Mucosa of descending colon (tissue), 3 donors: ENCODE results near the gene PATJ. TPM values are rescaled to one million over a fixed set of nuclear protein-coding genes. Genes with fewer than 3 reads are reported as not detected.
"Not testable (repeated sequence)": the region's sequence is repeated elsewhere in the genome, so short reads cannot be mapped to it uniquely, and the experiment has no call there.

Experiments used
- ATAC-seq: fragments of 200-7000 bp; cut with Tn5 transposase; one replicate; pipeline ENCODE4 v1.9.1; 2020; ENCODE audit warnings: mild to moderate bottlenecking, moderate library complexity
- DNase-seq, 3 donors: peaks; one replicate each; pipeline ENCODE4 v3.0.0-alpha.2; 2020
- H3K36me3 ChIP-seq: fragments of 200-600 bp; one replicate; pipeline ENCODE4 v1.8.0; 2021; ENCODE audit warnings: low read depth, mild to moderate bottlenecking
- H3K4me1 ChIP-seq: fragments of 200-600 bp; one replicate; pipeline ENCODE4 v1.8.0; 2021; ENCODE audit warnings: low read depth, mild to moderate bottlenecking
- H3K4me3 ChIP-seq: fragments of 200-600 bp; one replicate; pipeline ENCODE4 v1.8.0; 2021; ENCODE audit warnings: mild to moderate bottlenecking
- H3K9me3 ChIP-seq: fragments of 200-600 bp; one replicate; pipeline ENCODE4 v1.8.0; 2021; ENCODE audit warnings: mild to moderate bottlenecking
- intact Hi-C, 2 donors: fragments of 100-400 bp; cut with DNase I in 1 of 2; cut with micrococcal nuclease in 1 of 2; formaldehyde crosslinking; loops; one replicate each; pipeline versions ENCODE4 v1.11.0 to v1.11.1; 2022; cut with DNase I, micrococcal nuclease
- total RNA-seq, 3 donors: library from RNA; stranded (reverse); fragmentation: NEBNext Ultra II Directional in 2 of 3; extraction: Animal tissue kit (Norgen Biotek cat#: 25700) in 2 of 3; gene quantifications; one replicate each; pipeline versions ENCODE4 v1.2.1 to v1.2.4, GENCODE V29; 2021 to 2023
- TF ChIP-seq, protein P1 (sequence below): fragments of 200-600 bp; IDR thresholded peaks from one replicate; pipeline ENCODE4 v1.8.0; 2022; ENCODE audit warnings: antibody characterized with exemption, mild to moderate bottlenecking
- donor health status: DM: no; HTN: no; CAD: no; lungs with moderate emphysema.
- donor health status: DM: no; HTN: no; CAD: no.
- donor health status: DM: no; HTN: yes; CAD: no.

Gene PATJ
- total RNA-seq, 3 donors from 2014 or later, result 58.6 to 112 (median 65.9) TPM

GRCh38 chr1:62161711-62162110 is 419.4 kb downstream of the PATJ start:
- Histone ChIP-seq H3K9me3 (no peaks in the 10 kb centered on the region), H3K36me3 (no peaks in the 10 kb centered on the region), H3K4me3 (no peak overlapping the region), H3K4me1 (no peaks in the 10 kb centered on the region)
- no peak for ATAC-seq
- no peak for DNase-seq
- intact Hi-C loops, result no loop called here
- TF ChIP-seq, protein P1, sequence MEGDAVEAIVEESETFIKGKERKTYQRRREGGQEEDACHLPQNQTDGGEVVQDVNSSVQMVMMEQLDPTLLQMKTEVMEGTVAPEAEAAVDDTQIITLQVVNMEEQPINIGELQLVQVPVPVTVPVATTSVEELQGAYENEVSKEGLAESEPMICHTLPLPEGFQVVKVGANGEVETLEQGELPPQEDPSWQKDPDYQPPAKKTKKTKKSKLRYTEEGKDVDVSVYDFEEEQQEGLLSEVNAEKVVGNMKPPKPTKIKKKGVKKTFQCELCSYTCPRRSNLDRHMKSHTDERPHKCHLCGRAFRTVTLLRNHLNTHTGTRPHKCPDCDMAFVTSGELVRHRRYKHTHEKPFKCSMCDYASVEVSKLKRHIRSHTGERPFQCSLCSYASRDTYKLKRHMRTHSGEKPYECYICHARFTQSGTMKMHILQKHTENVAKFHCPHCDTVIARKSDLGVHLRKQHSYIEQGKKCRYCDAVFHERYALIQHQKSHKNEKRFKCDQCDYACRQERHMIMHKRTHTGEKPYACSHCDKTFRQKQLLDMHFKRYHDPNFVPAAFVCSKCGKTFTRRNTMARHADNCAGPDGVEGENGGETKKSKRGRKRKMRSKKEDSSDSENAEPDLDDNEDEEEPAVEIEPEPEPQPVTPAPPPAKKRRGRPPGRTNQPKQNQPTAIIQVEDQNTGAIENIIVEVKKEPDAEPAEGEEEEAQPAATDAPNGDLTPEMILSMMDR, result no peak

- DNase-seq, intact Hi-C loops, H3K4me1 ChIP-seq, H3K9me3 ChIP-seq, H3K4me3 ChIP-seq, H3K36me3 ChIP-seq: not testable (repeated sequence)
- ATAC-seq, result peak; percentile 26
These were observed 428.1 kb downstream of the PATJ start for GRCh38 chr1:62170380-62170779.

- no peaks in the 10 kb centered on the region for H3K36me3 ChIP-seq
- DNase-seq, result peak in 1 of 3 donors; percentile 76
- intact Hi-C loops, result loop anchor here (1.0 to 5.0 kb wide), 2 partner anchors 232 kb away; no protein-coding TSS in a partner anchor
- no peak overlapping the region for H3K4me3 ChIP-seq
- ATAC-seq, result peak; percentile 77
- H3K4me1 ChIP-seq, result no peaks in the 10 kb centered on the region
- no peaks in the 10 kb centered on the region for H3K9me3 ChIP-seq
- TF ChIP-seq, protein P1, result peak; percentile 37
These were observed 433.4 kb downstream of the PATJ start for GRCh38 chr1:62175568-62176179.

GRCh38 chr1:62176597-62177312 is 434.5 kb downstream of the PATJ start:
- H3K4me1 ChIP-seq, result peaks cover 5% of the 10 kb centered on the region
- H3K36me3 ChIP-seq, result no peaks in the 10 kb centered on the region
- DNase-seq (no peak), ATAC-seq (no peak)
- intact Hi-C loops, result loop anchor here in 1 of 2 donors (5.0 kb wide), 1 partner anchor 231 kb away; no protein-coding TSS in a partner anchor
- no peaks in the 10 kb centered on the region for H3K9me3 ChIP-seq
- TF ChIP-seq, protein P1, result no peak
- H3K4me3 ChIP-seq, result no peak overlapping the region

GRCh38 chr1:62177621-62178020 is 435.3 kb downstream of the PATJ start:
- no peak for DNase-seq
- Histone ChIP-seq H3K9me3 (no peaks in the 10 kb centered on the region), H3K36me3 (no peaks in the 10 kb centered on the region), H3K4me3 (no peak overlapping the region), H3K4me1 (peaks cover 7% of the 10 kb centered on the region)
- no peak for ATAC-seq
- TF ChIP-seq, protein P1, result no peak
- intact Hi-C loops, result loop anchor here in 1 of 2 donors (5.0 kb wide), 1 partner anchor 230 kb away; no protein-coding TSS in a partner anchor

DNA sequence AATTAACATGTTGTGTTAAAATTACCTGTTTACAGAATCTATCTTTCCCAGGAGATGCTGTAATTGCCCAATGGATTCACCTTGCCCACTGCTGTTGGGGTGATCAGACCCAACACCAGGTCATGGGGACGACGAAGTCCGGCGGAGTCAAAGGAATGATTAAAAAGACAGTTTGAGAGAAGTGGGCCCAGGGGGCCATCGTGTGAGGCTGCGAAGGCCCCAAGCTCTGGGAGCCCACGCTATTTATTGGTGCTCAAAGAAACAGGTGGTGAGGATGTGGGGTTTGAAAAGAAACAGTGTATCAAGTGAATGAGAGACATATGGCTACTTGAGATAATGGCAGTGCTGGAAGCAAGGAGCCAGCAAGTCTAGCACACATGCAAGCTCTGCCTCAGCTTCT is 436.1 kb downstream of the PATJ start:
- TF ChIP-seq, protein P1, result no peak
- Histone ChIP-seq H3K9me3 (no peaks in the 10 kb centered on the region), H3K4me1 (peaks cover 7% of the 10 kb centered on the region), H3K4me3 (no peak overlapping the region), H3K36me3 (no peaks in the 10 kb centered on the region)
- DNase-seq (no peak), ATAC-seq (no peak)
- intact Hi-C loops, result loop anchor here in 1 of 2 donors (5.0 kb wide), 1 partner anchor 229 kb away; no protein-coding TSS in a partner anchor

DNA sequence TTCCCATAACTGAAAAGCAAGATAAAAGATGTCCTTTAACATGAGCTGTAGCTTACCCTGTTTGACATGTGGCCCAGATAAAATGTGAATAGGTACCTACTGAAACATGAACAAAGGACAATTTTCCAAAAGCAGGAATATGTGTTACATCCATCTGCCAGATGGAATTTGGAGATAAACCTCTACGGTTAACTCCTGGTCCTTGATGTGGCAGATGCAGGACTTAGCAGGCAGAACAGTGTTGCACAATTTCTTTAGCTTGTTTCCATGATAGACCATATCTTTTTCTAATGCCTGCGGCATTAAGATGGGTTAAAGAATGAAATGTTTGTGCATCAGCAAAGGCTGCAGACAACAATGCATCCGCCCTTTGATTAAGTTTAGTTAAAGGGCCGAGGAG is 437.8 kb downstream of the PATJ start:
- H3K36me3 ChIP-seq, H3K9me3 ChIP-seq, ATAC-seq, H3K4me1 ChIP-seq, DNase-seq, H3K4me3 ChIP-seq, intact Hi-C loops: not testable (repeated sequence)
